OCI-LY7 (cell line): ENCODE results near the gene CHST8. TPM values are rescaled to one million over a fixed set of nuclear protein-coding genes. Genes with fewer than 3 reads are reported as not detected.

Experiments
- BruUV-seq: library from RNA; stranded (reverse); fragments of 400-500 nt; replicated peaks from 2 replicates; lab custom pipeline; 2021; lab: Mats Ljungman, UMichigan
- CTCF ChIA-PET: fragments of 300-600 bp; sonication (Branson Sonifier 250); formaldehyde crosslinking; loops from one replicate; lab custom pipeline; 2022; ENCODE audit warnings: antibody characterized with exemption; ENCODE audit not compliant: unreplicated experiment; lab: Charles Lee
- POLR2A ChIA-PET: fragments of 300-600 bp; sonication (Branson Sonifier 250); formaldehyde crosslinking; loops from one replicate; lab custom pipeline; 2022; ENCODE audit warnings: antibody characterized with exemption; lab: Charles Lee
- DNase-seq: peaks from one replicate; pipeline ENCODE4 v3.0.0-alpha.2; 2015; ENCODE audit warnings: low spot score
- H2AFZ ChIP-seq: fragments of 200-600 bp; sonication (generic), shearing (Covaris generic); 2 replicates; pipeline ENCODE4 v1.6.1; 2014; ENCODE audit warnings: mild to moderate bottlenecking, antibody characterized with exemption, low read length, moderate library complexity
- H3K27ac ChIP-seq: fragments of 200-600 bp; sonication (generic); 2 replicates; pipeline ENCODE4 v1.5.1; 2014; ENCODE audit warnings: mixed run types, low read depth, mild to moderate bottlenecking, moderate library complexity, low read length, inconsistent platforms; ENCODE audit not compliant: poor library complexity, severe bottlenecking
- H3K36me3 ChIP-seq: fragments of 200-600 bp; sonication (generic); 2 replicates; pipeline ENCODE4 v1.6.1; 2014; ENCODE audit warnings: mild to moderate bottlenecking, antibody characterized with exemption, low read length, moderate library complexity, mixed read lengths; ENCODE audit not compliant: insufficient read depth
- H3K4me1 ChIP-seq: fragments of 200-600 bp; sonication (generic); 2 replicates; pipeline ENCODE4 v1.5.1; 2014; ENCODE audit warnings: mild to moderate bottlenecking, low read length; ENCODE audit not compliant: insufficient read depth, poor library complexity, severe bottlenecking
- H3K4me2 ChIP-seq: fragments of 200-600 bp; sonication (generic); 2 replicates; pipeline ENCODE4 v1.6.1; 2014; ENCODE audit warnings: mild to moderate bottlenecking, low read length
- H3K4me3 ChIP-seq: fragments of 200-600 bp; sonication (generic); 2 replicates; pipeline ENCODE4 v1.5.1; 2014; ENCODE audit warnings: mild to moderate bottlenecking, low read depth, low read length; ENCODE audit not compliant: poor library complexity, severe bottlenecking
- H3K79me2 ChIP-seq: fragments of 200-600 bp; sonication (generic); 2 replicates; pipeline ENCODE4 v1.6.1; 2016; ENCODE audit warnings: low read depth, mild to moderate bottlenecking, low read length, moderate library complexity, mixed read lengths; ENCODE audit not compliant: insufficient read depth
- H3K9me2 ChIP-seq: fragments of 200-600 bp; sonication (generic); 2 replicates; pipeline ENCODE4 v1.6.1; 2016; ENCODE audit warnings: mild to moderate bottlenecking, low read length, mixed read lengths; ENCODE audit not compliant: insufficient read depth
- H3K9me3 ChIP-seq: fragments of 200-600 bp; sonication (generic); 2 replicates; pipeline ENCODE4 v1.6.1; 2014; ENCODE audit warnings: mild to moderate bottlenecking, mixed run types, low read length, mixed read lengths
- H4K20me1 ChIP-seq: fragments of 200-600 bp; sonication (generic); 2 replicates; pipeline ENCODE4 v1.6.1; 2014; ENCODE audit warnings: mild to moderate bottlenecking, antibody characterized with exemption, low read length, moderate library complexity, mixed read lengths; ENCODE audit not compliant: insufficient read depth
- CTCF ChIP-seq: fragments of 200-600 bp; sonication (generic); conservative IDR thresholded peaks from 2 replicates; pipeline ENCODE4 v1.5.1; 2014; ENCODE audit warnings: mild to moderate bottlenecking, antibody characterized with exemption, low read length, moderate library complexity, mixed read lengths
- EZH2phosphoT487 ChIP-seq: fragments of 200-600 bp; sonication (generic); IDR thresholded peaks from 2 replicates; pipeline ENCODE4 v1.6.1; 2018; ENCODE audit warnings: low read depth, borderline replicate concordance, mild to moderate bottlenecking, mixed run types, antibody characterized with exemption, low read length, moderate library complexity, mixed read lengths
- intact Hi-C: fragments of 100-400 bp; cut with micrococcal nuclease; formaldehyde crosslinking; loops from one replicate; pipeline ENCODE4 v1.10.0; 2022; ENCODE audit not compliant: unreplicated experiment
- total RNA-seq, 2 experiments: library from RNA; depleted of rRNA in 1 of 2; stranded (reverse); fragments of >200 nt in 1 of 2; shearing (Covaris generic) in 1 of 2; gene quantifications; 2 replicates each; pipeline ENCODE4 v1.2.3, GENCODE V29; 2014 to 2022

CHST8 gene
- total RNA-seq, 2 experiments from 2014 or later: not detected

DNA sequence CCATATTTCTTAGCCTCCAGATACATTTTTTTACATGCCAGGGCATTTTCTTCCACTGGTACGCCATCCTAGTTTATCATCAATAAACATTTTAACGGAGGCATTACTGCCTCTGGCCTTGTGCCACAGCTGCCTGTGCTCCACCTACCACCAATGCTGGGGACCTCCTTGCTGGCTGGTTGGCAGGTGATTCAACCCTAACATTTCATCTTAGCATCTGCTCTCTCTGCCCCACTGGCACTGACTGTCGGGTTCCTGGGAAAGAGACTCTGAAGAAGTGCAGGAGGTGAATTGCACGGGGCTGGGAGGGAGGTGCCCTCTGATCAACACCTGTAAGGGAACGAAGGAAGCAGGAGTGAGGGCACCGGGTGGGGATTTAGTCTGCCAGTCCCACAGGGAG lies 123.5 kb downstream of the CHST8 start:
- no peak for DNase-seq

GRCh38 chr19:33746159-33746558 lies 124.4 kb downstream of the CHST8 start:
- H3K9me2 ChIP-seq: no peaks in the 10 kb centered on the region
- intact Hi-C loops: no loop called here
- no TSS peak for BruUV-seq

More for the DNA sequence above, 123.5 kb downstream of the CHST8 start:
- H3K36me3 ChIP-seq: no peaks in the 10 kb centered on the region
- H3K27ac ChIP-seq: no peak overlapping the region
- no peak overlapping the region for H3K4me3 ChIP-seq
- no peaks in the 10 kb centered on the region for H3K79me2 ChIP-seq
- no peak overlapping the region for H3K4me2 ChIP-seq
- H3K9me2 ChIP-seq: no peaks in the 10 kb centered on the region
- CTCF ChIA-PET: no interaction called here
- no peaks in the 10 kb centered on the region for H3K9me3 ChIP-seq
- BruUV-seq: no TSS peak
- intact Hi-C loops: no loop called here
- TF ChIP-seq EZH2phosphoT487: no peak
- no peak for TF ChIP-seq CTCF
- POLR2A ChIA-PET: no interaction called here
- no peak overlapping the region for H2AFZ ChIP-seq
- no peaks in the 10 kb centered on the region for H3K4me1 ChIP-seq
- no peaks in the 10 kb centered on the region for H4K20me1 ChIP-seq

More at GRCh38 chr19:33746159-33746558, 124.4 kb downstream of the CHST8 start:
- CTCF ChIA-PET: no interaction called here
- H2AFZ ChIP-seq: no peak overlapping the region
- no peak for DNase-seq
- no peaks in the 10 kb centered on the region for H3K4me1 ChIP-seq
- POLR2A ChIA-PET: no interaction called here
- no peak for TF ChIP-seq EZH2phosphoT487
- no peak for TF ChIP-seq CTCF
- H3K79me2 ChIP-seq: no peaks in the 10 kb centered on the region
- no peaks in the 10 kb centered on the region for H4K20me1 ChIP-seq
- no peaks in the 10 kb centered on the region for H3K9me3 ChIP-seq
- no peak overlapping the region for H3K4me2 ChIP-seq
- H3K27ac ChIP-seq: no peak overlapping the region
- H3K4me3 ChIP-seq: no peak overlapping the region
- H3K36me3 ChIP-seq: no peaks in the 10 kb centered on the region
